ENCODE data around the gene ABCA7. TPM values are rescaled to one million over a fixed set of nuclear protein-coding genes. Genes with fewer than 3 reads are reported as not detected.

ABCA7 gene
- total RNA-seq, 1 experiment from 2014 or later: 40.3 TPM

- TF ChIP-seq ATF1 (CRISPR knock-in tag; IDR thresholded peaks at IDR 0.05): no peak
- TF ChIP-seq ATF2 (CRISPR knock-in tag; IDR thresholded peaks at IDR 0.05; ENCODE audit: borderline replicate concordance, low read depth): no peak
- no peak for TF ChIP-seq ZNF281 (CRISPR knock-in tag; IDR thresholded peaks at IDR 0.05)
- no peak for TF ChIP-seq TEAD1 (CRISPR knock-in tag; IDR thresholded peaks at IDR 0.05)
- peak; percentile 91 for TF ChIP-seq NFYB (CRISPR knock-in tag; conservative IDR thresholded peaks at IDR 0.05; ENCODE audit: low read depth)
- peak; percentile 70 for TF ChIP-seq MYBL2 (CRISPR knock-in tag; IDR thresholded peaks at IDR 0.05)
- TF ChIP-seq FOXK1 (CRISPR knock-in tag; IDR thresholded peaks at IDR 0.05): peak; percentile 75; the same call in 1 of the 2 replicates
- no peak for TF ChIP-seq OVOL2 (CRISPR knock-in tag; IDR thresholded peaks at IDR 0.05; ENCODE audit: borderline replicate concordance)
- no peak for TF ChIP-seq USF2 (CRISPR knock-in tag; IDR thresholded peaks at IDR 0.05)
Observed at GRCh38 chr19:1103708-1104310, 63.9 kb downstream of the ABCA7 start, which contains the start of gene GPX4 (continued).

GRCh38 chr19:1104311-1105007, 64.6 kb downstream of the ABCA7 start:
- CTCF ChIA-PET: interaction anchor here (0.7 to 4.7 kb wide), 11 partner anchors 8 to 162 kb away, joined by 3 to 27 read pairs (median 5); partner anchors contain the start of genes ARHGAP45, ATP5F1D and CNN2
- ATAC-seq: peak; percentile 31
- H3K4me1 Mint-ChIP-seq: peaks cover 15% of the 10 kb centered on the region
- H3K36me3 Mint-ChIP-seq: no peaks in the 10 kb centered on the region
- H3K27me3 Mint-ChIP-seq (ENCODE audit: low read depth): no peaks in the 10 kb centered on the region
- DNase-seq (ENCODE audit: low spot score): peak; percentile 78
- H3K4me3 Mint-ChIP-seq: peak overlapping the region; percentile 71
- H3K9me3 Mint-ChIP-seq: no peaks in the 10 kb centered on the region
- H3K27ac Mint-ChIP-seq: no peak overlapping the region
- peak; percentile 79 for TF ChIP-seq PRDM15 (CRISPR knock-in tag; IDR thresholded peaks at IDR 0.05)
- TF ChIP-seq ESRRA (CRISPR knock-in tag; IDR thresholded peaks at IDR 0.05; ENCODE audit: borderline replicate concordance): peak; percentile 50; the same call in 1 of the 2 replicates
- TF ChIP-seq USF2 (CRISPR knock-in tag; IDR thresholded peaks at IDR 0.05): peak; percentile 50
- peak; percentile 23; the same call in 1 of the 2 replicates for TF ChIP-seq ZNF423 (CRISPR knock-in tag; IDR thresholded peaks at IDR 0.05)
- TF ChIP-seq MYBL2 (CRISPR knock-in tag; IDR thresholded peaks at IDR 0.05): peak; percentile 28; the same call in 1 of the 2 replicates
- no peak for TF ChIP-seq AFF4 (CRISPR knock-in tag; IDR thresholded peaks at IDR 0.05; ENCODE audit: borderline replicate concordance)
- no peak for TF ChIP-seq ATF2 (CRISPR knock-in tag; IDR thresholded peaks at IDR 0.05; ENCODE audit: borderline replicate concordance, low read depth)
- POLR2A ChIA-PET: interaction anchor here (0.5 to 1.0 kb wide), 7 partner anchors 10 to 100 kb away, joined by 3 to 5 read pairs (median 3); partner anchors contain the start of gene ARHGAP45
